ENCODE results near the gene TMED4. TPM values are rescaled to one million over a fixed set of nuclear protein-coding genes. Genes with fewer than 3 reads are reported as not detected.

Gene TMED4
- total and polyA plus RNA-seq, 4 experiments from 2014 or later: 65.4 to 110 (median 87.9) TPM

DNA sequence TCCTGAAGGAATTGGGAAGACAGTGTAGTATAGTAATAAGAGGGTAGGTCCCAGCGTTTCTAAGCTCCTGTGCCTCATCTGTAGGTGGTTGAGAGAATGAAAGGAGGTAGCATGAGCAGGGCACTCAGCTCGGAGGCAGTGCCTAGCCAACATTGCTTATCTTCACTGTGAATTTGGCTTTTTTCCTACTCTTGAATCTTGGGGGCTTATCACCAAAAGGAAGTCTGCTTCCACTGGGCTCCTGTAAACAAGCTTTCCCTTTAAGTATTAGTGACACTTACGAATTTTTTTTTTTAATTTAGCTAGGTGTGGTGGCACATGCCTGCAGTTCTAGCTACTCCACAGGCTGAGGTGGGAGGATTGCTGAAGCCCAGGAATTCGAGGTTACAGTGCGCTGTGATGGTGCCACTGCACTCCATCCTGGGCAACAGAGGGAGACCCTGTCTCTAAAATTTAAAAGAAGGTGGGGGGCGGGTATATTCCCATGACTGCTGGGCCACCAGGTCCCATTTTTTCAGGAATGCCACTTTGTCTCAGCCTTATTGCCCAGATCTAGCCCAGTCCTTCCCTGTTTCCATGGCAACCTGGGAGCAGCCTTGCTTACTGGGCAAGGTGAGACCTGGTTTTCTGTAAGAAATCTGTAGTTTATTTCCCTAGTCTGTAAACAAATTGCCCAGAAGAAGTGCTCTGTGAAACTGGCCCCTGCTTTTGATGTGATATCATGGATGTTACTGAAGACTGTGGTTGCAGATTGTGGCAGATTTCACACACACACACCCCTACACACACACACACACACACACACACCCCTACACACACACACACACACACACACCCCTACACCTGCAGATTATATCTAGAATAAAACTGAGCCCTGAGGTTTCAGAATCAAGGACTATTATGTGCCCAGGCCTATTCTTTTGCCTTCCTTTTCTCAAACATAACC lies 43.8 kb upstream of the TMED4 start:
- Mint-ChIP-seq H3K36me3 (peaks cover 29 to 49% of the 10 kb centered on the region in 2 donors), H3K9me3 (peaks cover 0 to under 1% (median 0%) of the 10 kb centered on the region in 8 donors), H3K27me3 (no peaks in the 10 kb centered on the region), H3K4me1 (peaks cover 64 to 90% (median 76%) of the 10 kb centered on the region in 4 donors), H3K4me3 (peak overlapping the region; percentile 63 to 95 (median 80)), H3K27ac (peak overlapping the region; percentile 91 to 99 (median 96))
- peaks cover 89% of the 10 kb centered on the region for H3K4me1 ChIP-seq (ENCODE audit: insufficient read depth, low read length)
- H3K27me3 ChIP-seq (ENCODE audit: insufficient read depth, low read length): no peaks in the 10 kb centered on the region
- no peak for DNase-seq
- H3K36me3 ChIP-seq (ENCODE audit: insufficient read depth, low read length): peaks cover 20% of the 10 kb centered on the region
- peak overlapping the region; percentile 74 for H3K27ac ChIP-seq (ENCODE audit: low read depth, low read length)
- POLR2A ChIA-PET (ENCODE audit: partially characterized antibody): interaction anchor here (0.5 to 29.4 kb wide), 5 partner anchors 3 to 123 kb away, joined by 3 to 1226 read pairs (median 4); partner anchors contain the start of gene OGDH
- peak overlapping the region in 1 of 2 donors; percentile 20 for H3K4me3 ChIP-seq (ENCODE audit: low read length in 2 of 2)
- no peaks in the 10 kb centered on the region for H3K9me3 ChIP-seq (ENCODE audit: control insufficient read depth in 1 of 2, low read length in 2 of 2)
- CTCF ChIA-PET (ENCODE audit: partially characterized antibody): interaction anchor here (1.0 to 3.4 kb wide), 3 partner anchors 8 to 14 kb away, joined by 3 to 17 read pairs (median 15); no protein-coding TSS in a partner anchor
- intact Hi-C loops (cut with micrococcal nuclease): no loop called here

DNA sequence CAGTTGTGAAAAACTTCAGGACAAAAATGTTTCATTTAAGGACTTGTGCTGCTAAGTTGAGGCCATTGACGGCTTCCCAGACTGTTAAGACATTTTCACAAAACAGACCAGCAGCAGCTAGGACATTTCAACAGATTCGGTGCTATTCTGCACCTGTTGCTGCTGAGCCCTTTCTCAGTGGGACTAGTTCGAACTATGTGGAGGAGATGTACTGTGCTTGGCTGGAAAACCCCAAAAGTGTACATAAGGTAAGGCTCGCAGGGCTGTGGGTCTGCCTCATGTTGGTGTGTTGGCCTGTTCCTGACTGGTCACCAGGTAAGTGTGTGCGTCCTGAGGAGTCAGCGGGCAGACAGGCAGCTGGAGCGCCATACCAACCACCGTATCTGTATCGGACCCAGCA lies 42.3 kb upstream of the TMED4 start:
- peaks cover 60 to 90% (median 77%) of the 10 kb centered on the region in 4 donors for H3K4me1 Mint-ChIP-seq
- H3K9me3 Mint-ChIP-seq: no peaks in the 10 kb centered on the region
- intact Hi-C loops (cut with micrococcal nuclease): no loop called here
- peak overlapping the region; percentile 91 to 99 (median 96) for H3K27ac Mint-ChIP-seq
- Histone ChIP-seq H3K36me3 (ENCODE audit: insufficient read depth, low read length) (peaks cover 20% of the 10 kb centered on the region), H3K27ac (ENCODE audit: low read depth, low read length) (peak overlapping the region; percentile 74), H3K4me1 (ENCODE audit: insufficient read depth, low read length) (peaks cover 88% of the 10 kb centered on the region), H3K4me3 (ENCODE audit: low read length in 2 of 2) (peak overlapping the region; percentile 36 to 50), H3K9me3 (ENCODE audit: control insufficient read depth in 1 of 2, low read length in 2 of 2) (no peaks in the 10 kb centered on the region), H3K27me3 (ENCODE audit: insufficient read depth, low read length) (no peaks in the 10 kb centered on the region)
- peaks cover 25 to 48% of the 10 kb centered on the region in 2 donors for H3K36me3 Mint-ChIP-seq
- H3K27me3 Mint-ChIP-seq: no peaks in the 10 kb centered on the region
- DNase-seq: no peak
- H3K4me3 Mint-ChIP-seq: peak overlapping the region; percentile 71 to 95 (median 84)
- CTCF ChIA-PET (ENCODE audit: partially characterized antibody): interaction anchor here (1.0 to 3.4 kb wide), 3 partner anchors 10 to 18 kb away, joined by 8 to 17 read pairs (median 15); partner anchors contain the start of gene OGDH
- POLR2A ChIA-PET (ENCODE audit: partially characterized antibody): interaction anchor here (0.8 to 29.4 kb wide), 5 partner anchors 5 to 125 kb away, joined by 3 to 1226 read pairs (median 5); partner anchors contain the start of gene OGDH

GRCh38 chr7:44622342-44623151 lies 40.5 kb upstream of the TMED4 start:
- no peaks in the 10 kb centered on the region for H3K27me3 Mint-ChIP-seq
- H3K4me1 Mint-ChIP-seq: peaks cover 72 to 97% (median 86%) of the 10 kb centered on the region in 4 donors
- Histone ChIP-seq H3K9me3 (ENCODE audit: control insufficient read depth in 1 of 2, low read length in 2 of 2) (no peaks in the 10 kb centered on the region), H3K4me3 (ENCODE audit: low read length in 2 of 2) (peak overlapping the region in 1 of 2 donors; percentile 58), H3K27me3 (ENCODE audit: insufficient read depth, low read length) (no peaks in the 10 kb centered on the region), H3K27ac (ENCODE audit: low read depth, low read length) (peak overlapping the region; percentile 74), H3K36me3 (ENCODE audit: insufficient read depth, low read length) (peaks cover 20% of the 10 kb centered on the region), H3K4me1 (ENCODE audit: insufficient read depth, low read length) (peaks cover 98% of the 10 kb centered on the region)
- intact Hi-C loops (cut with micrococcal nuclease): loop anchor here (1.0 to 2.0 kb wide), 3 partner anchors 7 to 16 kb away; partner anchors contain the start of gene OGDH
- peak in 3 of 5 donors; percentile 35 to 60 (median 36) for DNase-seq
- H3K9me3 Mint-ChIP-seq: no peaks in the 10 kb centered on the region
- peaks cover 28 to 56% of the 10 kb centered on the region in 2 donors for H3K36me3 Mint-ChIP-seq
- H3K27ac Mint-ChIP-seq: peak overlapping the region; percentile 91 to 99 (median 96)
- POLR2A ChIA-PET (ENCODE audit: partially characterized antibody): interaction anchor here (0.8 to 29.4 kb wide), 3 partner anchors 6 to 260 kb away, joined by 3 to 1226 read pairs (median 1226); partner anchors contain the start of gene OGDH
- CTCF ChIA-PET (ENCODE audit: partially characterized antibody): interaction anchor here (3.2 kb wide), 1 partner anchor 11 kb away, joined by 13 read pairs; no protein-coding TSS in a partner anchor
- peak overlapping the region; percentile 57 to 95 (median 82) for H3K4me3 Mint-ChIP-seq

- H3K27me3 Mint-ChIP-seq: no peaks in the 10 kb centered on the region
- no peak overlapping the region for H3K4me3 ChIP-seq (ENCODE audit: low read length in 2 of 2)
- ChIA-PET CTCF (ENCODE audit: partially characterized antibody) (interaction anchor here (3.2 kb wide), 1 partner anchor 12 kb away, joined by 13 read pairs; no protein-coding TSS in a partner anchor), POLR2A (ENCODE audit: partially characterized antibody) (interaction anchor here (1.3 to 29.4 kb wide), 3 partner anchors 6 to 40 kb away, joined by 5 to 1226 read pairs (median 1226); partner anchors contain the start of genes OGDH and TMED4)
- no peak for DNase-seq
- peak overlapping the region; percentile 89 to 99 (median 96) for H3K27ac Mint-ChIP-seq
- peak overlapping the region in 6 of 8 donors; percentile 10 to 63 (median 52) for H3K4me3 Mint-ChIP-seq
- no peaks in the 10 kb centered on the region for H3K9me3 ChIP-seq (ENCODE audit: control insufficient read depth in 1 of 2, low read length in 2 of 2)
- H3K4me1 Mint-ChIP-seq: peaks cover 79 to 100% (median 91%) of the 10 kb centered on the region in 4 donors
- H3K27me3 ChIP-seq (ENCODE audit: insufficient read depth, low read length): no peaks in the 10 kb centered on the region
- H3K9me3 Mint-ChIP-seq: no peaks in the 10 kb centered on the region
- peaks cover 28 to 56% of the 10 kb centered on the region in 2 donors for H3K36me3 Mint-ChIP-seq
- intact Hi-C loops (cut with micrococcal nuclease): loop anchor here (1.0 to 2.0 kb wide), 2 partner anchors 10 to 15 kb away; partner anchors contain the start of gene OGDH
- peaks cover 99% of the 10 kb centered on the region for H3K4me1 ChIP-seq (ENCODE audit: insufficient read depth, low read length)
- peak overlapping the region; percentile 74 for H3K27ac ChIP-seq (ENCODE audit: low read depth, low read length)
- H3K36me3 ChIP-seq (ENCODE audit: insufficient read depth, low read length): peaks cover 19% of the 10 kb centered on the region
Observed at GRCh38 chr7:44621750-44622103, 39.7 kb upstream of the TMED4 start.

DNA sequence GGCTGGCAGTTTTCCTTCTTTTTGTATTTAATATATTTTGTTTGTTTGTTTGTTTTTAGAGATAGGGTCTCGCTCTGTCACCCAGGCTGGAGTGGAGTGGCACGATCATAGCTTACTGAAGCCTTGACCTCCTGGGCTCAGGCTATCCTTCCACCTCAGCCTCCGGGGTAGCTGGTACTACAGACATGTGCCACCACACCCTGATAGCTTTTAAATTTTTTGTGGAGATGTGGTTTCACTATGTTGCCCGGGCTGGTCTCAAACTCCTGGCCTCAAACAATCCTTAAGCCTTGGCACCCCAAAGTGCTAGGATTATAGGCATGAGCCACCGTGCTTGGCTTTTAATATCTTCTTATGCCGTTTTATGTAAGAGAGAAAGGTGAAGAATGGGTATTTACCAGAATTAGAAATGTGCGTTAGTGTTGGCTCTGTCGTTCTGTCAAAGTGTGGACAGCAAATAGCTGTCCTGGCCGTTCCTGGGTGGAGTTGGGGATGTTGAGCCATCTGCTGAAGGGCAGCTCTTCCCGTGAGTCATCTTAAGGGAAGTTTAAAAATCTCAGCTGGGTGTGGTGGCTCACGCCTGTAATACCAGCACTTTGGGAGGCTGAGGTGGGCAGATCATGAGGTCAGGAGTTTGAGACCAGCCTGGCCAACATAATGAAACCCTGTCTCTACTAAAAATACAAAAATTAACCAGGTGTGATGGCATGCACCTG lies 39.2 kb upstream of the TMED4 start:
- POLR2A ChIA-PET (ENCODE audit: partially characterized antibody): interaction anchor here (1.0 to 29.4 kb wide), 4 partner anchors 6 to 53 kb away, joined by 3 to 1226 read pairs (median 616); partner anchors contain the start of genes OGDH and TMED4
- H3K4me1 ChIP-seq (ENCODE audit: insufficient read depth, low read length): peaks cover 95% of the 10 kb centered on the region

DNA sequence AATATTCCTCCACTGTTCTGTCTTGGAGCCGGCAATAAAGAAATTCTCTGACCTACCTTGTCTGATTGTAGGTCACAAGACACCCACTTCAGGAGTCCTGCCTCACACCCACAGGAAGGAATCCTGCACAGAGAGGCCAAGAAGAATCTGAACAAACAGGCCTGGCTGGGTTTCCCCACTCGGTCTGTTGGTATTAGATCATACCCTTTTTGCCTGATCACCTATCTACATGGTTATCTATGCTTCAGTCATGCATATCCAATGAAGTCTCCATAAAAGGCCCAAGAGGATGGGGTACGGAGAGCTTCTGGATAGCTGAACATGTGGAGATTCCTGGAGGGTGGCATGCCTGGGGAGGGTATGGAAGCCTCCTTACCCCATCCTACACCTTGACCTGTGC lies 36.7 kb upstream of the TMED4 start:
- peak overlapping the region; percentile 80 to 97 (median 94) for H3K27ac Mint-ChIP-seq
- H3K4me3 Mint-ChIP-seq: peak overlapping the region in 7 of 8 donors; percentile 50 to 84 (median 70)
- CTCF ChIA-PET (ENCODE audit: partially characterized antibody): no interaction called here

More for the DNA sequence above, 39.2 kb upstream of the TMED4 start:
- Mint-ChIP-seq H3K36me3 (peaks cover 24 to 51% of the 10 kb centered on the region in 2 donors), H3K4me1 (peaks cover 75 to 96% (median 87%) of the 10 kb centered on the region in 4 donors), H3K9me3 (no peaks in the 10 kb centered on the region), H3K27ac (peak overlapping the region; percentile 89 to 99 (median 96)), H3K4me3 (peak overlapping the region in 6 of 8 donors; percentile 10 to 63 (median 52)), H3K27me3 (no peaks in the 10 kb centered on the region)
- no peaks in the 10 kb centered on the region for H3K27me3 ChIP-seq (ENCODE audit: insufficient read depth, low read length)
- peaks cover 14% of the 10 kb centered on the region for H3K36me3 ChIP-seq (ENCODE audit: insufficient read depth, low read length)
- no peak for DNase-seq
- peak overlapping the region; percentile 23 for H3K27ac ChIP-seq (ENCODE audit: low read depth, low read length)
- no peaks in the 10 kb centered on the region for H3K9me3 ChIP-seq (ENCODE audit: control insufficient read depth in 1 of 2, low read length in 2 of 2)
- H3K4me3 ChIP-seq (ENCODE audit: low read length in 2 of 2): no peak overlapping the region
- CTCF ChIA-PET (ENCODE audit: partially characterized antibody): interaction anchor here (1.0 to 3.2 kb wide), 2 partner anchors 9 to 13 kb away, joined by 4 to 13 read pairs; no protein-coding TSS in a partner anchor
- intact Hi-C loops (cut with micrococcal nuclease): no loop called here

More for the DNA sequence above, 36.7 kb upstream of the TMED4 start:
- POLR2A ChIA-PET (ENCODE audit: partially characterized antibody): interaction anchor here (28.5 to 29.4 kb wide), 2 partner anchors 3 to 10 kb away, joined by 1226 read pairs; partner anchors contain the start of gene OGDH
- Mint-ChIP-seq H3K36me3 (peaks cover 12 to 39% of the 10 kb centered on the region in 2 donors), H3K27me3 (no peaks in the 10 kb centered on the region), H3K4me1 (peaks cover 71 to 94% (median 83%) of the 10 kb centered on the region in 4 donors), H3K9me3 (no peaks in the 10 kb centered on the region)
- Histone ChIP-seq H3K4me3 (ENCODE audit: low read length in 2 of 2) (no peak overlapping the region), H3K36me3 (ENCODE audit: insufficient read depth, low read length) (no peaks in the 10 kb centered on the region), H3K9me3 (ENCODE audit: control insufficient read depth in 1 of 2, low read length in 2 of 2) (no peaks in the 10 kb centered on the region), H3K27ac (ENCODE audit: low read depth, low read length) (peak overlapping the region; percentile 57), H3K4me1 (ENCODE audit: insufficient read depth, low read length) (peaks cover 95% of the 10 kb centered on the region), H3K27me3 (ENCODE audit: insufficient read depth, low read length) (no peaks in the 10 kb centered on the region)
- DNase-seq: peak in 3 of 5 donors; percentile 36 to 81 (median 47)
- intact Hi-C loops (cut with micrococcal nuclease): loop anchor here (1.0 kb wide), 1 partner anchor 20 kb away; no protein-coding TSS in a partner anchor
